Measurements from ENCODE around the gene OSBPL8. TPM values are rescaled to one million over a fixed set of nuclear protein-coding genes. Genes with fewer than 3 reads are reported as not detected.
"Not testable (repeated sequence)": the region's sequence is repeated elsewhere in the genome, so short reads cannot be mapped to it uniquely, and the experiment has no call there.

OSBPL8 gene
- total RNA-seq, 2 experiments from 2014 or later = 84.4 to 85.7 TPM

- H3K27me3 Mint-ChIP-seq = no peaks in the 10 kb centered on the region
- no peak overlapping the region for H3K27ac Mint-ChIP-seq
- H3K36me3 Mint-ChIP-seq = peaks cover 26% of the 10 kb centered on the region
- no peak for DNase-seq
- H3K4me3 Mint-ChIP-seq = no peak overlapping the region
- H3K4me1 Mint-ChIP-seq = peaks cover 26% of the 10 kb centered on the region
- peaks cover 4% of the 10 kb centered on the region for H3K9me3 Mint-ChIP-seq
These were observed 73.6 kb downstream of the OSBPL8 start for GRCh38 chr12:76486011-76486410.

GRCh38 chr12:76480796-76481195 is 78.8 kb downstream of the OSBPL8 start:
- no peak for DNase-seq
- Mint-ChIP-seq H3K9me3 (no peaks in the 10 kb centered on the region), H3K27ac (no peak overlapping the region), H3K27me3 (no peaks in the 10 kb centered on the region), H3K4me1 (peaks cover 16% of the 10 kb centered on the region), H3K4me3 (no peak overlapping the region), H3K36me3 (peaks cover 18% of the 10 kb centered on the region)

GRCh38 chr12:76478045-76478444 is 81.5 kb downstream of the OSBPL8 start:
- no peak overlapping the region for H3K27ac Mint-ChIP-seq
- no peaks in the 10 kb centered on the region for H3K9me3 Mint-ChIP-seq
- H3K36me3 Mint-ChIP-seq = peaks cover 19% of the 10 kb centered on the region
- peaks cover 23% of the 10 kb centered on the region for H3K4me1 Mint-ChIP-seq
- DNase-seq = no peak
- no peak overlapping the region for H3K4me3 Mint-ChIP-seq
- H3K27me3 Mint-ChIP-seq = no peaks in the 10 kb centered on the region

GRCh38 chr12:76472862-76473261 is 86.7 kb downstream of the OSBPL8 start:
- peak; percentile 4 for DNase-seq
- not testable (repeated sequence) for H3K36me3 Mint-ChIP-seq, H3K27me3 Mint-ChIP-seq, H3K9me3 Mint-ChIP-seq, H3K27ac Mint-ChIP-seq, H3K4me3 Mint-ChIP-seq
- H3K4me1 Mint-ChIP-seq = peaks cover 16% of the 10 kb centered on the region

GRCh38 chr12:76471579-76471978 is 88.0 kb downstream of the OSBPL8 start:
- H3K9me3 Mint-ChIP-seq = no peaks in the 10 kb centered on the region
- peaks cover 5% of the 10 kb centered on the region for H3K36me3 Mint-ChIP-seq
- H3K4me3 Mint-ChIP-seq = no peak overlapping the region
- H3K4me1 Mint-ChIP-seq = peaks cover 17% of the 10 kb centered on the region
- H3K27me3 Mint-ChIP-seq = no peaks in the 10 kb centered on the region
- no peak for DNase-seq
- H3K27ac Mint-ChIP-seq = no peak overlapping the region

- DNase-seq = no peak
- Mint-ChIP-seq H3K9me3 (no peaks in the 10 kb centered on the region), H3K36me3 (peaks cover 5% of the 10 kb centered on the region), H3K4me1 (peaks cover 11% of the 10 kb centered on the region), H3K4me3 (no peak overlapping the region), H3K27me3 (no peaks in the 10 kb centered on the region), H3K27ac (no peak overlapping the region)
These were observed 89.3 kb downstream of the OSBPL8 start for GRCh38 chr12:76470028-76470939.

- Mint-ChIP-seq H3K36me3 (no peaks in the 10 kb centered on the region), H3K9me3 (no peaks in the 10 kb centered on the region), H3K4me3 (no peak overlapping the region), H3K4me1 (peaks cover 16% of the 10 kb centered on the region), H3K27me3 (no peaks in the 10 kb centered on the region), H3K27ac (no peak overlapping the region)
- DNase-seq = no peak
These were observed 94.9 kb downstream of the OSBPL8 start for GRCh38 chr12:76464631-76465166.

GRCh38 chr12:76462668-76463224 is 96.8 kb downstream of the OSBPL8 start:
- H3K9me3 Mint-ChIP-seq = no peaks in the 10 kb centered on the region
- DNase-seq = no peak
- no peaks in the 10 kb centered on the region for H3K27me3 Mint-ChIP-seq
- H3K27ac Mint-ChIP-seq = no peak overlapping the region
- H3K4me1 Mint-ChIP-seq = peaks cover 15% of the 10 kb centered on the region
- no peak overlapping the region for H3K4me3 Mint-ChIP-seq
- H3K36me3 Mint-ChIP-seq = no peaks in the 10 kb centered on the region

- Mint-ChIP-seq H3K27ac (no peak overlapping the region), H3K27me3 (no peaks in the 10 kb centered on the region), H3K36me3 (no peaks in the 10 kb centered on the region), H3K9me3 (no peaks in the 10 kb centered on the region), H3K4me3 (no peak overlapping the region), H3K4me1 (peaks cover 16% of the 10 kb centered on the region)
- DNase-seq = no peak
These were observed 98.8 kb downstream of the OSBPL8 start for GRCh38 chr12:76460807-76461206.

GRCh38 chr12:76457818-76458217 is 101.8 kb downstream of the OSBPL8 start:
- Mint-ChIP-seq H3K4me1 (peaks cover 18% of the 10 kb centered on the region), H3K9me3 (no peaks in the 10 kb centered on the region), H3K27me3 (no peaks in the 10 kb centered on the region), H3K27ac (no peak overlapping the region), H3K36me3 (peaks cover 1% of the 10 kb centered on the region), H3K4me3 (no peak overlapping the region)
- no peak for DNase-seq

GRCh38 chr12:76457010-76457409 is 102.6 kb downstream of the OSBPL8 start:
- no peak overlapping the region for H3K4me3 Mint-ChIP-seq
- no peaks in the 10 kb centered on the region for H3K27me3 Mint-ChIP-seq
- DNase-seq = no peak
- peak overlapping the region; percentile 12 for H3K27ac Mint-ChIP-seq
- H3K9me3 Mint-ChIP-seq = no peaks in the 10 kb centered on the region
- peaks cover 8% of the 10 kb centered on the region for H3K36me3 Mint-ChIP-seq
- H3K4me1 Mint-ChIP-seq = peaks cover 21% of the 10 kb centered on the region

- no peaks in the 10 kb centered on the region for H3K9me3 Mint-ChIP-seq
- H3K27ac Mint-ChIP-seq = no peak overlapping the region
- no peak overlapping the region for H3K4me3 Mint-ChIP-seq
- no peaks in the 10 kb centered on the region for H3K27me3 Mint-ChIP-seq
- DNase-seq = peak; percentile 11
- peaks cover 17% of the 10 kb centered on the region for H3K4me1 Mint-ChIP-seq
- H3K36me3 Mint-ChIP-seq = peaks cover 9% of the 10 kb centered on the region
These were observed 103.8 kb downstream of the OSBPL8 start for GRCh38 chr12:76455582-76456345.

GRCh38 chr12:76451528-76451927 is 108.0 kb downstream of the OSBPL8 start:
- Mint-ChIP-seq H3K36me3 (peaks cover 30% of the 10 kb centered on the region), H3K4me3 (no peak overlapping the region), H3K27ac (no peak overlapping the region), H3K4me1 (peaks cover 25% of the 10 kb centered on the region), H3K9me3 (no peaks in the 10 kb centered on the region), H3K27me3 (no peaks in the 10 kb centered on the region)
- DNase-seq = no peak

- H3K27me3 Mint-ChIP-seq = no peaks in the 10 kb centered on the region
- peaks cover 31% of the 10 kb centered on the region for H3K36me3 Mint-ChIP-seq
- H3K9me3 Mint-ChIP-seq = no peaks in the 10 kb centered on the region
- H3K27ac Mint-ChIP-seq = no peak overlapping the region
- no peak for DNase-seq
- H3K4me1 Mint-ChIP-seq = peaks cover 25% of the 10 kb centered on the region
- no peak overlapping the region for H3K4me3 Mint-ChIP-seq
These were observed 108.9 kb downstream of the OSBPL8 start for GRCh38 chr12:76450690-76451089.

GRCh38 chr12:76449993-76450392 is 109.6 kb downstream of the OSBPL8 start:
- Mint-ChIP-seq H3K36me3 (peaks cover 34% of the 10 kb centered on the region), H3K4me3 (no peak overlapping the region), H3K4me1 (peaks cover 28% of the 10 kb centered on the region), H3K27ac (no peak overlapping the region), H3K9me3 (no peaks in the 10 kb centered on the region), H3K27me3 (no peaks in the 10 kb centered on the region)
- DNase-seq = no peak

Measured in activated naive CD8-positive, alpha-beta T cell treated with anti-CD3 and anti-CD28 coated beads for 36 hours (primary cell).